Suprapubic skin (tissue), 4 donors: ENCODE data around the gene OGFOD2.

ENCODE experiments used
- EP300 ChIP-seq: sonication (generic); formaldehyde crosslinking; IDR thresholded peaks from one replicate; pipeline ENCODE4 v1.6.1; 2017; ENCODE audit warnings: antibody characterized with exemption
- POLR2AphosphoS5 ChIP-seq, 3 donors: sonication (generic); formaldehyde crosslinking; IDR thresholded peaks; one replicate each; pipeline ENCODE4 v1.6.1; 2017; ENCODE audit warnings: antibody characterized with exemption in 3 of 3
- TF ChIP-seq, protein P1 (sequence below), 2 donors: fragments of 200-600 bp in 1 of 2; fragments of 450-650 bp in 1 of 2; sonication (generic) in 1 of 2; IDR thresholded peaks; one replicate each; pipeline ENCODE4 v1.5.1; 2016 to 2019; ENCODE audit warnings: antibody characterized with exemption in 2 of 2, mild to moderate bottlenecking in 1 of 2, moderate library complexity in 1 of 2

DNA sequence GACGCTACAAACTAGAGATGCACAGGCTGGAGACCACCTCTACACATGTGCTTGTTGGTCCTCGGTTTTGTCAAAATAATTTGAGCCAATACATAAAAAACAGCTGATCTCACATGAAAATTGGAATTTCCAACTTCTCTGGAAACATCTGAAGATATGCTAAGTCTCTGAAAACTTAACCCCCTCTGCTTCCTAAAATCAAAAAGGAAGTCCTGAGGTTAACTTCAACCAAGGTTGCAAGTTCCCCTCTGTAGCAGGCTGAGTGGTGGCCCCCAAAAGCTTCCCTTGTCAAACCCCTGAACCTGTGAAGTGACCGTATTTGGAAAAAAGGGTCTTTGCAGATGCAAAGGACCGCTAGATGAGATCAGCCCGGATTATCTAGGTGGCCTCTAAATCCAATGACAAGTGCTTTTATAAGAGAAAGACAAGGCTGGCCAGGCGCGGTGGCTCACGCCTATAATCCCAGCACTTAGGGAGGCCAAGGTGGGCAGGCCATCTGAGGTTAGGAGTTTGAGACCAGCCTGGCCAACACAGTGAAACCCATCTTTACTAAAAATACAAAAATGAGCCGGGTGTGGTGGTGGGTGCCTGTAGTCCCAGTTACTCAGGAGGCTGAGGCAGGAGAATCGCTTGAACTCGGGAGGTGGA is 47.2 kb upstream of the OGFOD2 start:
- TF ChIP-seq POLR2AphosphoS5 (IDR thresholded peaks at IDR 0.05) (no peak), EP300 (no peak)
- TF ChIP-seq, protein P1, sequence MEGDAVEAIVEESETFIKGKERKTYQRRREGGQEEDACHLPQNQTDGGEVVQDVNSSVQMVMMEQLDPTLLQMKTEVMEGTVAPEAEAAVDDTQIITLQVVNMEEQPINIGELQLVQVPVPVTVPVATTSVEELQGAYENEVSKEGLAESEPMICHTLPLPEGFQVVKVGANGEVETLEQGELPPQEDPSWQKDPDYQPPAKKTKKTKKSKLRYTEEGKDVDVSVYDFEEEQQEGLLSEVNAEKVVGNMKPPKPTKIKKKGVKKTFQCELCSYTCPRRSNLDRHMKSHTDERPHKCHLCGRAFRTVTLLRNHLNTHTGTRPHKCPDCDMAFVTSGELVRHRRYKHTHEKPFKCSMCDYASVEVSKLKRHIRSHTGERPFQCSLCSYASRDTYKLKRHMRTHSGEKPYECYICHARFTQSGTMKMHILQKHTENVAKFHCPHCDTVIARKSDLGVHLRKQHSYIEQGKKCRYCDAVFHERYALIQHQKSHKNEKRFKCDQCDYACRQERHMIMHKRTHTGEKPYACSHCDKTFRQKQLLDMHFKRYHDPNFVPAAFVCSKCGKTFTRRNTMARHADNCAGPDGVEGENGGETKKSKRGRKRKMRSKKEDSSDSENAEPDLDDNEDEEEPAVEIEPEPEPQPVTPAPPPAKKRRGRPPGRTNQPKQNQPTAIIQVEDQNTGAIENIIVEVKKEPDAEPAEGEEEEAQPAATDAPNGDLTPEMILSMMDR (IDR thresholded peaks at IDR 0.05) = no peak
